OCI-LY3 (cell line): ENCODE measurements around the gene RSRC2.

ENCODE experiments used
- CTCF ChIP-seq: fragments of 200-600, 300-600 bp; sonication (generic); IDR thresholded peaks from 2 replicates; pipeline ENCODE4 v1.5.1; 2014; ENCODE audit warnings: antibody characterized with exemption, low read length, low read depth
- EZH2phosphoT487 ChIP-seq: fragments of 200-600 bp; shearing (Covaris generic); IDR thresholded peaks from 2 replicates; pipeline ENCODE4 v1.6.1; 2018; ENCODE audit warnings: antibody characterized with exemption, mixed run types, low read depth

GRCh38 chr12:122503783-122504590 lies 22.7 kb downstream of the RSRC2 start:
- TF ChIP-seq CTCF (no peak), EZH2phosphoT487 (no peak)
